GM19025 (cell line): Measurements from ENCODE around the gene KAT7.

Source experiments
- ATAC-seq: cut with Tn5 transposase; IDR thresholded peaks from one replicate; pipeline ENCODE4 v1.9.1; 2021; ENCODE audit warnings: mild to moderate bottlenecking, low read depth, moderate library complexity; ENCODE audit not compliant: unreplicated experiment

Gene KAT7

GRCh38 chr17:49760296-49760695, 28.2 kb upstream of the KAT7 start:
- ATAC-seq = no peak

- ATAC-seq = no peak
Measured at GRCh38 chr17:49760932-49761558, 27.4 kb upstream of the KAT7 start.

GRCh38 chr17:49762151-49762941, 26.1 kb upstream of the KAT7 start:
- no peak for ATAC-seq

GRCh38 chr17:49763735-49764558, 24.5 kb upstream of the KAT7 start, which contains the start of gene FAM117A:
FAM117A (minus strand) TSS chr17:49764131; CDS start chr17:49764087, 44 bp downstream.
- ATAC-seq = peak; percentile 95

- ATAC-seq = no peak
Measured at GRCh38 chr17:49764559-49765180, 23.8 kb upstream of the KAT7 start.

GRCh38 chr17:49766918-49767530, 21.5 kb upstream of the KAT7 start:
- no peak for ATAC-seq

GRCh38 chr17:49775546-49776260, 12.8 kb upstream of the KAT7 start:
- no peak for ATAC-seq

GRCh38 chr17:49776551-49777300, 11.8 kb upstream of the KAT7 start:
- ATAC-seq = no peak

- ATAC-seq = no peak
Measured at GRCh38 chr17:49777563-49777962, 10.9 kb upstream of the KAT7 start.

- ATAC-seq = no peak
Measured at GRCh38 chr17:49779156-49779738, 9.2 kb upstream of the KAT7 start.

GRCh38 chr17:49779739-49780231, 8.7 kb upstream of the KAT7 start:
- no peak for ATAC-seq

- no peak for ATAC-seq
Measured at GRCh38 chr17:49783071-49783715, 5.3 kb upstream of the KAT7 start.

GRCh38 chr17:49783791-49784190, 4.7 kb upstream of the KAT7 start:
- ATAC-seq = no peak

- ATAC-seq = no peak
Measured at GRCh38 chr17:49784636-49785035, 3.8 kb upstream of the KAT7 start.

GRCh38 chr17:49787884-49788477, 500 bp upstream of the KAT7 start:
- ATAC-seq = no peak

GRCh38 chr17:49789243-49789578, 730 bp downstream of the KAT7 start:
- no peak for ATAC-seq

GRCh38 chr17:49793309-49793708, 4.8 kb downstream of the KAT7 start:
- ATAC-seq = no peak

GRCh38 chr17:49795372-49795771, 6.9 kb downstream of the KAT7 start:
- no peak for ATAC-seq
